Hepatocyte (in vitro differentiated cells): ENCODE results near the gene TTC31. TPM values are rescaled to one million over a fixed set of nuclear protein-coding genes. Genes with fewer than 3 reads are reported as not detected.

Experiments
- DNase-seq: peaks from one replicate; pipeline ENCODE4 v3.0.0-alpha.2; 2016; ENCODE audit warnings: low spot score
- H2AFZ ChIP-seq: fragments of 200-600 bp; sonication (generic); 2 replicates; pipeline ENCODE4 v1.6.0; 2016; ENCODE audit warnings: antibody characterized with exemption, mild to moderate bottlenecking
- H3K27ac ChIP-seq: fragments of 200-600 bp; sonication (generic); 2 replicates; pipeline ENCODE4 v1.5.1; 2016; ENCODE audit warnings: mild to moderate bottlenecking
- H3K27me3 ChIP-seq: fragments of 200-600 bp; sonication (generic); 2 replicates; pipeline ENCODE4 v1.6.1; 2016
- H3K36me3 ChIP-seq: fragments of 200-600 bp; sonication (generic); replicated peaks from 2 replicates; pipeline ENCODE4 v1.5.1; 2016; ENCODE audit warnings: low read depth; ENCODE audit not compliant: insufficient read depth
- H3K4me1 ChIP-seq: fragments of 200-600 bp; sonication (generic); 2 replicates; pipeline ENCODE4 v1.5.1; 2016; ENCODE audit warnings: mild to moderate bottlenecking, moderate library complexity; ENCODE audit not compliant: insufficient read depth
- H3K4me2 ChIP-seq: fragments of 200-600 bp; sonication (generic); 2 replicates; pipeline ENCODE4 v1.6.0; 2016
- H3K4me3 ChIP-seq: fragments of 200-600 bp; sonication (generic); 2 replicates; pipeline ENCODE4 v1.5.1; 2016; ENCODE audit warnings: mild to moderate bottlenecking
- H3K79me2 ChIP-seq: fragments of 200-600 bp; sonication (generic); 2 replicates; pipeline ENCODE4 v1.6.0; 2017; ENCODE audit warnings: mild to moderate bottlenecking
- H3K9me2 ChIP-seq: fragments of 200-600 bp; sonication (generic); replicated peaks from 2 replicates; pipeline ENCODE4 v1.6.0; 2017; ENCODE audit warnings: mild to moderate bottlenecking; ENCODE audit not compliant: insufficient read depth
- H3K9me3 ChIP-seq: fragments of 200-600 bp; sonication (generic); 2 replicates; pipeline ENCODE4 v1.5.1; 2016; ENCODE audit warnings: low read depth, mild to moderate bottlenecking
- H4K20me1 ChIP-seq: fragments of 200-600 bp; sonication (generic); 2 replicates; pipeline ENCODE4 v1.6.0; 2016; ENCODE audit warnings: mild to moderate bottlenecking; ENCODE audit not compliant: insufficient read depth, poor library complexity, severe bottlenecking
- EZH2 ChIP-seq: fragments of 200-600 bp; sonication (generic); IDR thresholded peaks from 2 replicates; pipeline ENCODE4 v1.6.1; 2016; ENCODE audit warnings: antibody characterized with exemption, mild to moderate bottlenecking, borderline replicate concordance
- EZH2phosphoT487 ChIP-seq: fragments of 200-600 bp; sonication (generic); IDR thresholded peaks from one replicate; pipeline ENCODE4 v1.6.1; 2018; ENCODE audit warnings: antibody characterized with exemption, mild to moderate bottlenecking, low read depth, moderate library complexity; ENCODE audit not compliant: unreplicated experiment, severe bottlenecking
- WGBS: methylation state at CpG from one replicate; pipeline ENCODE4 v1.1.6; 2016; ENCODE audit warnings: low lambda C conversion rate; ENCODE audit errors: missing lambda C conversion rate; 5-methylcytosine and 5-hydroxymethylcytosine counted together
- polyA plus RNA-seq: library from polyadenylated mRNA; unstranded; fragments of >200 nt; fragmentation: Nextera tagmentation; extraction: Ambion mirVana; gene quantifications from 2 replicates; pipeline ENCODE4 v1.2.1, GENCODE V29; 2016
- total RNA-seq: library from RNA; depleted of rRNA; stranded (reverse); fragments of >200 nt; gene quantifications from 2 replicates; pipeline ENCODE4 v1.2.3, GENCODE V29; 2014
- TF ChIP-seq, protein P1 (sequence below): fragments of 200-600 bp; sonication (generic); IDR thresholded peaks from 2 replicates; pipeline ENCODE4 v1.5.1; 2016; ENCODE audit warnings: antibody characterized with exemption, mild to moderate bottlenecking; ENCODE audit not compliant: poor library complexity

The TTC31 gene
- total and polyA plus RNA-seq, 2 experiments from 2014 or later: 21.3 to 25.1 TPM

DNA sequence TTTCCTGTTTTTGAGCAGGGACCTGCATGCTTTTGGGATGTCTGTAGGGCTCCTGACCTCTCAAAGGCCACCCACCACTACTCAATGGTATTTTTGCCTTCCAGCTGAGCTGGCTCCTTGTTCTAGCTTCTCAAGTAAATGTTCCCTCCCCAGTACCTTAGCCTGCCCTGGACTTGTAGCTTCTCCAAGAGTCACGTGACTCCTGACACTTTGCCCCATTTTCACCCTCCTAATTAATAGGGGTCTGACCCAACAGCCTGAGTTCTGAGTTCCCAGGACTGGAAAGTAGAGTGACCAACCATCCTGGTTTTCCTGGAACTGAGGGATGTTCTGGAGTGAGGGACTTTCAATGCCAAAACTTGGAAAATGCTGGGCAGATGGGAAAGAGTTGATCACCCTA lies 12.6 kb downstream of the TTC31 start:
- peaks cover 42% of the 10 kb centered on the region for H3K27me3 ChIP-seq
- H2AFZ ChIP-seq: no peak overlapping the region
- 93% methylated on average over 1 of the region's 1 CpG for WGBS
- no peaks in the 10 kb centered on the region for H3K36me3 ChIP-seq
- H3K9me2 ChIP-seq: no peaks in the 10 kb centered on the region
- DNase-seq: no peak
- H3K9me3 ChIP-seq: no peaks in the 10 kb centered on the region
- peaks cover 28% of the 10 kb centered on the region for H3K4me1 ChIP-seq
- TF ChIP-seq EZH2phosphoT487 (no peak), EZH2 (no peak)
- TF ChIP-seq, protein P1, sequence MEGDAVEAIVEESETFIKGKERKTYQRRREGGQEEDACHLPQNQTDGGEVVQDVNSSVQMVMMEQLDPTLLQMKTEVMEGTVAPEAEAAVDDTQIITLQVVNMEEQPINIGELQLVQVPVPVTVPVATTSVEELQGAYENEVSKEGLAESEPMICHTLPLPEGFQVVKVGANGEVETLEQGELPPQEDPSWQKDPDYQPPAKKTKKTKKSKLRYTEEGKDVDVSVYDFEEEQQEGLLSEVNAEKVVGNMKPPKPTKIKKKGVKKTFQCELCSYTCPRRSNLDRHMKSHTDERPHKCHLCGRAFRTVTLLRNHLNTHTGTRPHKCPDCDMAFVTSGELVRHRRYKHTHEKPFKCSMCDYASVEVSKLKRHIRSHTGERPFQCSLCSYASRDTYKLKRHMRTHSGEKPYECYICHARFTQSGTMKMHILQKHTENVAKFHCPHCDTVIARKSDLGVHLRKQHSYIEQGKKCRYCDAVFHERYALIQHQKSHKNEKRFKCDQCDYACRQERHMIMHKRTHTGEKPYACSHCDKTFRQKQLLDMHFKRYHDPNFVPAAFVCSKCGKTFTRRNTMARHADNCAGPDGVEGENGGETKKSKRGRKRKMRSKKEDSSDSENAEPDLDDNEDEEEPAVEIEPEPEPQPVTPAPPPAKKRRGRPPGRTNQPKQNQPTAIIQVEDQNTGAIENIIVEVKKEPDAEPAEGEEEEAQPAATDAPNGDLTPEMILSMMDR: no peak
- H3K79me2 ChIP-seq: no peaks in the 10 kb centered on the region
- no peak overlapping the region for H3K27ac ChIP-seq
- H4K20me1 ChIP-seq: no peaks in the 10 kb centered on the region
- H3K4me2 ChIP-seq: no peak overlapping the region
- no peak overlapping the region for H3K4me3 ChIP-seq

DNA sequence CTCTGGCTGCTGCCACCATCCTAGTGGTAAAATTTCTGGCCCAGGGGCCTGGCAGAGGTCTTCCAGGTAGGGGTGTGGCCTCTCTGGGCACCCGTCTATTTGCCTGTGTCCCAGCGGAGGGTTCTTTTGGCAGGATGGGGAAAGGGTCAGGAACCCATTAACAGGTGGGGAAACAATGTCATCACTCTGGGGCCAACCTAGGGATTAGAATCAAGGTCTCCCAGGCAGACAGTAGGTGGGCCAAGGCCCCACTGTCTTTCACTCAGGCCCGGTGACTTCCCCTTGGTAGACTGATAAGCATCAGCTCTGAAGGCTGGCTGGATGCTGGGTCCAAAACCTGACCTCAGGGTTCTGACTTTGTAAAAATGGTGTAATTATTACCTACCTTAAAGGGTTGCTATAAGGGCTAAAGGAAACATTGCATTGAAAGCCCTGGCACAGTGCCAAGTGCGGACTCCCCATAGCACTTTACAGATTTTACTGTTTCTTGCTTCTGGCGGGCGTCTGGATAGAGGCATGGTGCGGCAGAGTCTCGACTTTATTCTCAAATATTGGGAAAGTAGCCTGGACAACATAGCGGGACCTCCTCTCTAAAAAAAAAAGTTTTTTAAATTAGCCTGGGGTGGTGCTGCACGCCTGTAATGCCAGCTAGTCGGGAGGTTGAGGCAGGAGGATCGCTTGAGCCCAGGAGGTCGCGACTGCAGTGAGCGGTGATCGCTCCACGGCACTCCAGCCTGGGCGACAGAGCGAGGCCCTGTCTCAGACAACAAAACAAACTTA lies 14.3 kb downstream of the TTC31 start:
- no peak for DNase-seq
- Histone ChIP-seq H4K20me1 (no peaks in the 10 kb centered on the region), H3K27me3 (peaks cover 52% of the 10 kb centered on the region), H3K9me3 (no peaks in the 10 kb centered on the region), H3K4me3 (no peak overlapping the region), H3K79me2 (peaks cover 4% of the 10 kb centered on the region), H3K36me3 (no peaks in the 10 kb centered on the region), H3K4me2 (peak overlapping the region; percentile 98), H3K4me1 (peaks cover 37% of the 10 kb centered on the region), H2AFZ (no peak overlapping the region), H3K9me2 (no peaks in the 10 kb centered on the region), H3K27ac (no peak overlapping the region)
- 71% methylated on average over 19 of the region's 19 CpGs for WGBS
- TF ChIP-seq EZH2phosphoT487 (no peak), EZH2 (peak; percentile 13)

DNA sequence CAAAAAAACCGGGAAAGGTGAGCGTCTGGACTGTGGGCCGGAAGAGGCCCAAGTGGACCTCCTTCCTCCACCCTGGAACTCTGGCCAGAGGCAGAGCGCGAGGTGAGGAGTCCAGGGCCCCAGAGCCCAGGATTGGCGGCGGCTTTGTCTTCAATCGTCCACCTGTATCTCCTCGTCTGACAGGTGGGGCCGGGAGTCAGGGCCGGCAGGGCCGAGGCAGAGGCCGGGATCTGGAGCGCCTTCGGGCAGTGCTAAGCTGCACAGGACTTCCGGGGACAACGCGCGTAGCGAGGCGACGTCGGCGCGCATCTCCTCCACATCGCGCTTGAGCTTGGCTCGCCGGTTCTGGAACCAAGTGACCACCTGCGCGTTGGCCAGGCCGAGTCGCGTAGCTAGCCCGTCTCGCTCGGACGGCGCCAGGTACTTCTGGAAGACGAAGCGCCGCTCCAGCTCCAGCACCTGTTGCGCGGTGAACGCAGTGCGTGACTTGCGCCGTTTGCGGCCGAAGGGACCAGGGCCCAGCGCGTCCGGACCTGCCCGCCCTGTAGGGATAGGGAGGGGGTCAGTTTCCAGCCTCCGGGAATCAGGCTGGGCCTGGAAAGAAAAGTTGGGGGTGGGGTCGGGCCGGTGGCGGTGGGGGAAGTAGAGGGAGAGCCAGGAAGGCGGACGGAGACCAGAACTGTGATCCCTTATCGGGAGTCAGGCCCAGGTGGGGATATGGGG lies 15.1 kb downstream of the TTC31 start:
- no peak for DNase-seq
- Histone ChIP-seq H3K4me3 (peak overlapping the region; percentile 60), H3K27me3 (peaks cover 52% of the 10 kb centered on the region), H3K79me2 (peaks cover 4% of the 10 kb centered on the region), H3K9me3 (no peaks in the 10 kb centered on the region), H3K27ac (no peak overlapping the region), H3K9me2 (no peaks in the 10 kb centered on the region), H3K4me2 (peak overlapping the region; percentile 98), H3K4me1 (peaks cover 39% of the 10 kb centered on the region), H3K36me3 (no peaks in the 10 kb centered on the region), H4K20me1 (no peaks in the 10 kb centered on the region), H2AFZ (peak overlapping the region; percentile 28)
- WGBS: 6% methylated on average over 56 of the region's 61 CpGs
- TF ChIP-seq EZH2 (no peak), EZH2phosphoT487 (no peak)
- TF ChIP-seq, protein P1: no peak
